GM18499 (cell line): ENCODE data around the gene ALDH9A1.
"Not testable (repeated sequence)": the region's sequence is repeated elsewhere in the genome, so short reads cannot be mapped to it uniquely, and the experiment has no call there.

Experiments used
- ATAC-seq: cut with Tn5 transposase; IDR thresholded peaks from one replicate; pipeline ENCODE4 v1.9.1; 2021; ENCODE audit warnings: moderate number of reproducible peaks; ENCODE audit not compliant: insufficient read depth, unreplicated experiment

ALDH9A1 gene

GRCh38 chr1:165647970-165648369 is 50.4 kb downstream of the ALDH9A1 start:
- ATAC-seq, result no peak

GRCh38 chr1:165647517-165647916 is 50.8 kb downstream of the ALDH9A1 start:
- ATAC-seq, result no peak

- no peak for ATAC-seq
Observed at GRCh38 chr1:165645654-165646366, 52.6 kb downstream of the ALDH9A1 start.

- no peak for ATAC-seq
Observed at GRCh38 chr1:165644064-165644735, 54.2 kb downstream of the ALDH9A1 start.

- no peak for ATAC-seq
Observed at GRCh38 chr1:165641231-165641987, 57.0 kb downstream of the ALDH9A1 start.

GRCh38 chr1:165639821-165640623 is 58.3 kb downstream of the ALDH9A1 start:
- no peak for ATAC-seq

- not testable (repeated sequence) for ATAC-seq
Observed at GRCh38 chr1:165638211-165638610, 60.2 kb downstream of the ALDH9A1 start.

GRCh38 chr1:165637427-165637826 is 60.9 kb downstream of the ALDH9A1 start:
- ATAC-seq, result no peak

- ATAC-seq, result no peak
Observed at GRCh38 chr1:165635823-165636222, 62.5 kb downstream of the ALDH9A1 start.

- no peak for ATAC-seq
Observed at GRCh38 chr1:165635329-165635728, 63.0 kb downstream of the ALDH9A1 start.

GRCh38 chr1:165634154-165634921 is 64.0 kb downstream of the ALDH9A1 start:
- ATAC-seq, result no peak

- ATAC-seq, result no peak
Observed at GRCh38 chr1:165633614-165634013, 64.7 kb downstream of the ALDH9A1 start.

GRCh38 chr1:165632491-165632890 is 65.9 kb downstream of the ALDH9A1 start:
- ATAC-seq, result no peak

- ATAC-seq, result no peak
Observed at GRCh38 chr1:165632152-165632469, 66.3 kb downstream of the ALDH9A1 start.

- peak; percentile 1 for ATAC-seq
Observed at GRCh38 chr1:165631342-165632151, 66.8 kb downstream of the ALDH9A1 start.

GRCh38 chr1:165630629-165631341 is 67.6 kb downstream of the ALDH9A1 start, which contains the start of gene MGST3:
Gene MGST3, plus strand, starts transcription at chr1:165631234. Its CDS starts 18,614 bp downstream, at chr1:165649848.
- ATAC-seq, result peak; percentile 52

- no peak for ATAC-seq
Observed at GRCh38 chr1:165629848-165630628, 68.3 kb downstream of the ALDH9A1 start.
